OCI-LY1 (cell line): ENCODE measurements around the gene APCDD1.

Experiments
- CTCF ChIP-seq: fragments of 200-600 bp; sonication (generic), shearing (Covaris generic); IDR thresholded peaks from 2 replicates; pipeline ENCODE4 v1.5.1; 2017; ENCODE audit warnings: mild to moderate bottlenecking, antibody characterized with exemption, low read length, moderate library complexity, mixed read lengths
- EZH2 ChIP-seq: fragments of 200-600 bp; sonication (generic), shearing (Covaris generic); IDR thresholded peaks from 2 replicates; pipeline ENCODE4 v1.8.0; 2017; ENCODE audit warnings: borderline replicate concordance, mixed run types, mild to moderate bottlenecking, antibody characterized with exemption, low read length, moderate library complexity, mixed read lengths

DNA sequence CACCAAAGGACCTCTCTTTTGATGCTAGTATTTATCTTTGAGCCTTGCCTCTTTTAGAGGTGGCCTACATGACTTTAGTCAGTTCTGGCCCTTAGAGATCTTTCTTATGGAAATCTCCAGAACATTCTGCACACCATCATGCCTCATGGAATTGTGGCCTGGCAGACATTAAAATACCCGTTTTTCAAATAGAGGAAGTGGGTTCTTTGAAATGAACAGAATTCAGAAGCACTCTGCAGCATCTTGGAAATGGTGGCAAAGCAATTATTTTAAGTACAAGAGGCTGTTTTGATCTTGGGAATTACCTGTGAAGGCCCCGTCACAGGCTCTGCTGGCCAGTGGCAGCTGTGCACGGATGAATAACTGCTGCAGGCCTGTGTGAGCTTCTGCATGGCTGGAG lies 40.7 kb upstream of the APCDD1 start:
- TF ChIP-seq CTCF (no peak), EZH2 (no peak)
